Neural progenitor cell (in vitro differentiated cells): ENCODE measurements around the gene GSAP.

Source experiments
- CTCF ChIP-seq: fragments of 200-600 bp; sonication (generic); IDR thresholded peaks from 2 replicates; pipeline ENCODE4 v1.5.1; 2017; ENCODE audit warnings: antibody characterized with exemption, mild to moderate bottlenecking
- EZH2phosphoT487 ChIP-seq: fragments of 200-600 bp; sonication (generic); IDR thresholded peaks from 2 replicates; pipeline ENCODE4 v1.6.1; 2017; ENCODE audit warnings: antibody characterized with exemption

DNA sequence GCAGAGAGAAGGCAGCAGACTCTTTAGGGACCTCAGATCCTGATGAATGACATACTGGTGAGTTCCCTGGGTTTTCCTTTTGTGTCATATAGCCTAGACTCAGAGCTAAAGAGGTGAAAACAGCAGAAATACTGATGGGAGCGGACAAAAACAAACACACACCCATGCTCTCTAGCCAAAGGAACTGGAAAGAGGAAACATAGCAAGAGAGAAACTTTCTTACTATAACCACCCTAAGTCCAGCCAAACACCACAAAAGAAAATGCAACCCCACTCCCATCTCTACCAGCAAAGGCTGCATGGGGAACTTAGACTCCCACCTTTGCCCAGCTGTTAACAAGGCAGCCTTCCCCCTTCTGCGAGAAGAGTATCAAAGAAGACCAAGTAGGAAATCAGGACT lies 16.3 kb downstream of the GSAP start:
- TF ChIP-seq CTCF: no peak
- TF ChIP-seq EZH2phosphoT487: no peak
